GM12878 (cell line): ENCODE data around the gene NRXN3. TPM values are rescaled to one million over a fixed set of nuclear protein-coding genes. Genes with fewer than 3 reads are reported as not detected.

ENCODE experiments used
- ATAC-seq: fragments of 200-7000 bp; cut with Tn5 transposase; 3 replicates; pipeline ENCODE4 v1.9.1; 2020; ENCODE audit warnings: mild to moderate bottlenecking, moderate library complexity
- BruUV-seq: library from RNA; stranded (reverse); fragments of 400-500 nt; replicated peaks from 2 replicates; lab custom pipeline; 2021; lab: Mats Ljungman, UMichigan
- CTCF ChIA-PET: fragments of 300-600 bp; sonication (Branson Sonifier 250); formaldehyde crosslinking; extraction: SDS; loops from one replicate; lab custom pipeline; 2021; ENCODE audit warnings: inconsistent platforms; lab: Yijun Ruan, JAX
- POLR2A ChIA-PET: fragments of 350-600 bp; formaldehyde crosslinking; extraction: SDS; loops from one replicate; lab custom pipeline; 2021; ENCODE audit warnings: inconsistent platforms; lab: Charles Lee
- RAD21 ChIA-PET: fragments of 300-600 bp; sonication (Branson Sonifier 250); formaldehyde crosslinking; loops from one replicate; lab custom pipeline; 2023; ENCODE audit warnings: antibody characterized with exemption; ENCODE audit not compliant: unreplicated experiment; lab: Charles Lee
- SMC1A ChIA-PET: fragments of 300-600 bp; sonication (Branson Sonifier 250); formaldehyde crosslinking; loops from one replicate; lab custom pipeline; 2023; ENCODE audit not compliant: unreplicated experiment, uncharacterized antibody; lab: Charles Lee
- DNase-seq: peaks from one replicate; pipeline ENCODE4 v3.0.0-alpha.2; 2011; ENCODE audit warnings: low read depth, low spot score
- FAIRE-seq: peaks from 3 replicates; lab custom pipeline; 2011; peaks lifted over from hg19 to GRCh38; lab: Jason Lieb, UNC
- H2AFZ ChIP-seq: 2 replicates; pipeline ENCODE4 v1.6.0; 2011; ENCODE audit warnings: low read depth, low read length, control low read depth; ENCODE audit not compliant: control insufficient read depth
- H3K27ac ChIP-seq: 2 replicates; pipeline ENCODE4 v1.5.1; 2011; ENCODE audit warnings: control low read depth; ENCODE audit not compliant: control insufficient read depth, insufficient read depth
- H3K27me3 ChIP-seq, 2 experiments: replicated peaks in 1 of 2; 2 replicates each; pipeline versions ENCODE4 v1.6.0 to v1.6.1; 2011; ENCODE audit warnings: low read length in 1 of 2; ENCODE audit not compliant: control insufficient read depth in 2 of 2, insufficient read depth in 2 of 2
- H3K36me3 ChIP-seq, 2 experiments: 2 replicates each; pipeline ENCODE4 v1.5.1; 2011; ENCODE audit warnings: low read length in 1 of 2; ENCODE audit not compliant: control insufficient read depth in 2 of 2, insufficient read depth in 2 of 2
- H3K4me1 ChIP-seq: 2 replicates; pipeline ENCODE4 v1.6.1; 2011; ENCODE audit warnings: mild to moderate bottlenecking, low read length, moderate library complexity, mixed read lengths; ENCODE audit not compliant: control insufficient read depth, insufficient read depth
- H3K4me2 ChIP-seq: 2 replicates; pipeline ENCODE4 v1.6.0; 2011; ENCODE audit warnings: control low read depth; ENCODE audit not compliant: control insufficient read depth, insufficient read depth
- H3K4me3 ChIP-seq: fragments of 200-600 bp; sonication (generic); 2 replicates; pipeline ENCODE4 v1.5.1; 2016
- H3K79me2 ChIP-seq: 2 replicates; pipeline ENCODE4 v1.6.0; 2011; ENCODE audit warnings: low read length; ENCODE audit not compliant: control insufficient read depth, insufficient read depth
- H3K9ac ChIP-seq: 2 replicates; pipeline ENCODE4 v1.8.0; 2011; ENCODE audit warnings: low read length, control low read depth, mixed read lengths; ENCODE audit not compliant: control insufficient read depth, insufficient read depth
- H3K9me3 ChIP-seq: replicated peaks from 3 replicates; pipeline ENCODE4 v1.5.1; 2011; ENCODE audit warnings: mild to moderate bottlenecking, low read length; ENCODE audit not compliant: control insufficient read depth, insufficient read depth
- H4K20me1 ChIP-seq: 2 replicates; pipeline ENCODE4 v1.6.0; 2011; ENCODE audit not compliant: control insufficient read depth, insufficient read depth
- CBX3 ChIP-seq: fragments of 200-600 bp; sonication (generic); IDR thresholded peaks from 2 replicates; pipeline ENCODE4 v1.6.1; 2016; ENCODE audit warnings: low read depth, borderline replicate concordance
- CHD2 ChIP-seq: IDR thresholded peaks from 2 replicates; pipeline ENCODE4 v1.6.1; 2011; ENCODE audit warnings: low read depth, low read length, improper control_type of control experiment, borderline replicate concordance
- ETV6 ChIP-seq, 2 experiments: fragments of 450-650 bp in 1 of 2; IDR thresholded peaks in 1 of 2; conservative IDR thresholded peaks in 1 of 2; 2 replicates each; pipeline ENCODE4 v1.6.1; 2014; ENCODE audit warnings: antibody characterized with exemption in 1 of 2, borderline replicate concordance in 1 of 2, low read depth in 1 of 2, mild to moderate bottlenecking in 1 of 2, moderate library complexity in 1 of 2
- EZH2 ChIP-seq: IDR thresholded peaks from 2 replicates; pipeline ENCODE4 v1.6.1; 2012; ENCODE audit warnings: low read depth, mild to moderate bottlenecking, control low read depth, inconsistent platforms, low read length, borderline replicate concordance; ENCODE audit not compliant: control insufficient read depth
- HDAC2 ChIP-seq: fragments of 200-600 bp; sonication (generic); IDR thresholded peaks from 2 replicates; pipeline ENCODE4 v1.6.1; 2017
- IKZF1 ChIP-seq: fragments of 450-650 bp; conservative IDR thresholded peaks from 2 replicates; pipeline ENCODE4 v1.6.1; 2017; ENCODE audit warnings: antibody characterized with exemption, mild to moderate bottlenecking
- IRF4 ChIP-seq: IDR thresholded peaks from 2 replicates; pipeline ENCODE4 v1.6.1; 2011; ENCODE audit warnings: low read depth, low read length
- KLF5 ChIP-seq: fragments of 450-650 bp; IDR thresholded peaks from 2 replicates; pipeline ENCODE4 v1.6.1; 2014; ENCODE audit warnings: mild to moderate bottlenecking; ENCODE audit not compliant: partially characterized antibody
- MEF2A ChIP-seq: IDR thresholded peaks from 2 replicates; pipeline ENCODE4 v1.6.1; 2011; ENCODE audit warnings: low read depth, mild to moderate bottlenecking, low read length, moderate library complexity; ENCODE audit not compliant: insufficient read depth
- MYB ChIP-seq: fragments of 150-350 bp; IDR thresholded peaks from 2 replicates; pipeline ENCODE4 v1.6.1; 2014; ENCODE audit warnings: mild to moderate bottlenecking, low read depth, low read length, borderline replicate concordance
- NFYA ChIP-seq: IDR thresholded peaks from 2 replicates; pipeline ENCODE4 v1.6.1; 2011; ENCODE audit warnings: low read depth, mild to moderate bottlenecking, low read length, improper control_type of control experiment, borderline replicate concordance
- SMAD1 ChIP-seq: fragments of 450-650 bp; IDR thresholded peaks from 2 replicates; pipeline ENCODE4 v1.6.1; 2018; ENCODE audit warnings: mild to moderate bottlenecking, low read depth; ENCODE audit not compliant: partially characterized antibody
- SMAD5 ChIP-seq: IDR thresholded peaks from 2 replicates; pipeline ENCODE4 v1.6.1; 2016; ENCODE audit warnings: antibody characterized with exemption, low read depth
- TAF1 ChIP-seq: IDR thresholded peaks from 2 replicates; pipeline ENCODE4 v1.6.1; 2011; ENCODE audit warnings: mild to moderate bottlenecking, low read depth, low read length, borderline replicate concordance
- ZNF622 ChIP-seq: fragments of 450-650 bp; IDR thresholded peaks from 2 replicates; pipeline ENCODE4 v1.6.1; 2017; ENCODE audit warnings: mild to moderate bottlenecking, inconsistent platforms
- WGBS: methylation state at CpG from one replicate; pipeline ENCODE4 v1.1.6; 2016; ENCODE audit warnings: low lambda C conversion rate; ENCODE audit not compliant: insufficient replicate concordance, insufficient coverage; ENCODE audit errors: missing lambda C conversion rate; 5-methylcytosine and 5-hydroxymethylcytosine counted together
- in situ Hi-C: fragments of 300-500 bp; cut with MboI; formaldehyde crosslinking; loops from 9 replicates; pipeline ENCODE4 v1.14.3; 2018; ENCODE audit warnings: mixed read lengths
- intact Hi-C: fragments of 100-400 bp; cut with micrococcal nuclease; formaldehyde crosslinking; loops from one replicate; pipeline ENCODE4 v1.14.2; 2022; ENCODE audit not compliant: unreplicated experiment
- polyA plus RNA-seq, 11 experiments: library from polyadenylated mRNA; depleted of rRNA in 4 of 11; unstranded in 6 of 11; stranded (reverse) in 5 of 11; fragments of >200 nt; fragmentation: Nextera tagmentation in 4 of 11; fragmentation: Illumina TruSeq in 1 of 11; extraction: Ambion mirVana in 4 of 11; extraction: Trizol in 1 of 11; gene quantifications; 1 replicate in 1 of 11; 2 replicates in 10 of 11; pipeline versions ENCODE4 v1.2.1 to v1.2.3, GENCODE V29; 2011 to 2016; ENCODE audit warnings: inconsistent platforms in 2 of 11, missing spikeins in 2 of 11, low read depth in 1 of 11
- total RNA-seq, 4 experiments: library from RNA; depleted of rRNA in 3 of 4; stranded (reverse); fragments of >200 nt in 3 of 4; fragmentation: Illumina TruSeq in 1 of 4; extraction: Trizol in 1 of 4; gene quantifications; 2 replicates each; pipeline versions ENCODE4 v1.2.1 to v1.2.3, GENCODE V29; 2013 to 2021
- TF ChIP-seq, protein P1 (sequence below): fragments of 450-650 bp; IDR thresholded peaks from 2 replicates; pipeline ENCODE4 v1.6.1; 2016; ENCODE audit warnings: mild to moderate bottlenecking, moderate library complexity, borderline replicate concordance
- TF ChIP-seq, protein P2 (sequence below): fragments of 450-650 bp; IDR thresholded peaks from 2 replicates; pipeline ENCODE4 v1.6.1; 2018; ENCODE audit warnings: borderline replicate concordance, mild to moderate bottlenecking; ENCODE audit not compliant: partially characterized antibody

The NRXN3 gene
- total and polyA plus RNA-seq, 10 of the 15 experiments (the other 5 are each of a cell fraction or from before 2014, with no cell fraction given) = 0.52 to 3.3 (median 1.4) TPM

DNA sequence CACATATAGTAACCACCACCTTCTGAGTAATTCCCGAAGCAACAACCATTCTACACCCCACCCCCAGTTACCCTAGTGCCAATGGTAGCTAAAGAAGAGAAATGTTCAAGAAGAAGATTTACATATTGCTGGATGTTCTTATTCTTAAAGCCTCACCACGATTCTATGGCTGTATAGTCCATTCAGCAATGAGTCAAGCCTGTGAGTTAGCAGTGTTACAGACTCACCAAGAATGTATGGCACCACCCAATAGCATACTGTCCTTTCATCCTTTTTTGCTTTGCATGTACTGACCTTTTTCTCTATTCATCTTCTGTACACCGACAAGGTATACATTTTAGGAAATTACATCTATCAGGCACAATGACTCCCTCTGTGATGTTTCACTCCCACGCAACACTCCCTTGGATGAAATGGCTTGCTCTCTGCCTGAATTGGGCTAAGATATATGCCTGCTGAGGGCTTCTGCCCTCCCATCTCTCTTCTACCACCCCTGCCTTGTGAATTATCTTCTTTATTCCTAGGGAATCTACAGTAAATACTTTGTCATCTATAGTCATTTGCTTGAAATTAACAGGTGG is 1095.3 kb downstream of the NRXN3 start:
- ChIA-PET CTCF (no interaction called here), POLR2A (no interaction called here), RAD21 (no interaction called here)
- Histone ChIP-seq H3K4me1 (no peaks in the 10 kb centered on the region), H3K79me2 (no peaks in the 10 kb centered on the region), H2AFZ (no peak overlapping the region), H3K4me3 (no peak overlapping the region), H4K20me1 (no peaks in the 10 kb centered on the region)
- no peak for DNase-seq
- intact Hi-C loops = no loop called here
- no peak for ATAC-seq
- FAIRE-seq = no peak
- TF ChIP-seq KLF5 (no peak), NFYA (no peak), IRF4 (no peak), MYB (no peak), SMAD5 (no peak), ETV6 (conservative IDR thresholded peaks at IDR 0.05 in 1 of 2, IDR thresholded peaks at IDR 0.05 in 1 of 2; ENCODE audit: borderline replicate concordance in 1 of 2, low read depth in 1 of 2) (no peak), MEF2A (no peak), TAF1 (no peak), HDAC2 (no peak), CBX3 (no peak), ZNF622 (no peak), SMAD1 (no peak), EZH2 (no peak), CHD2 (no peak), IKZF1 (no peak)
- TF ChIP-seq, protein P1, sequence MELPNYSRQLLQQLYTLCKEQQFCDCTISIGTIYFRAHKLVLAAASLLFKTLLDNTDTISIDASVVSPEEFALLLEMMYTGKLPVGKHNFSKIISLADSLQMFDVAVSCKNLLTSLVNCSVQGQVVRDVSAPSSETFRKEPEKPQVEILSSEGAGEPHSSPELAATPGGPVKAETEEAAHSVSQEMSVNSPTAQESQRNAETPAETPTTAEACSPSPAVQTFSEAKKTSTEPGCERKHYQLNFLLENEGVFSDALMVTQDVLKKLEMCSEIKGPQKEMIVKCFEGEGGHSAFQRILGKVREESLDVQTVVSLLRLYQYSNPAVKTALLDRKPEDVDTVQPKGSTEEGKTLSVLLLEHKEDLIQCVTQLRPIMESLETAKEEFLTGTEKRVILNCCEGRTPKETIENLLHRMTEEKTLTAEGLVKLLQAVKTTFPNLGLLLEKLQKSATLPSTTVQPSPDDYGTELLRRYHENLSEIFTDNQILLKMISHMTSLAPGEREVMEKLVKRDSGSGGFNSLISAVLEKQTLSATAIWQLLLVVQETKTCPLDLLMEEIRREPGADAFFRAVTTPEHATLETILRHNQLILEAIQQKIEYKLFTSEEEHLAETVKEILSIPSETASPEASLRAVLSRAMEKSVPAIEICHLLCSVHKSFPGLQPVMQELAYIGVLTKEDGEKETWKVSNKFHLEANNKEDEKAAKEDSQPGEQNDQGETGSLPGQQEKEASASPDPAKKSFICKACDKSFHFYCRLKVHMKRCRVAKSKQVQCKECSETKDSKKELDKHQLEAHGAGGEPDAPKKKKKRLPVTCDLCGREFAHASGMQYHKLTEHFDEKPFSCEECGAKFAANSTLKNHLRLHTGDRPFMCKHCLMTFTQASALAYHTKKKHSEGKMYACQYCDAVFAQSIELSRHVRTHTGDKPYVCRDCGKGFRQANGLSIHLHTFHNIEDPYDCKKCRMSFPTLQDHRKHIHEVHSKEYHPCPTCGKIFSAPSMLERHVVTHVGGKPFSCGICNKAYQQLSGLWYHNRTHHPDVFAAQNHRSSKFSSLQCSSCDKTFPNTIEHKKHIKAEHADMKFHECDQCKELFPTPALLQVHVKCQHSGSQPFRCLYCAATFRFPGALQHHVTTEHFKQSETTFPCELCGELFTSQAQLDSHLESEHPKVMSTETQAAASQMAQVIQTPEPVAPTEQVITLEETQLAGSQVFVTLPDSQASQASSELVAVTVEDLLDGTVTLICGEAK = no peak
- TF ChIP-seq, protein P2, sequence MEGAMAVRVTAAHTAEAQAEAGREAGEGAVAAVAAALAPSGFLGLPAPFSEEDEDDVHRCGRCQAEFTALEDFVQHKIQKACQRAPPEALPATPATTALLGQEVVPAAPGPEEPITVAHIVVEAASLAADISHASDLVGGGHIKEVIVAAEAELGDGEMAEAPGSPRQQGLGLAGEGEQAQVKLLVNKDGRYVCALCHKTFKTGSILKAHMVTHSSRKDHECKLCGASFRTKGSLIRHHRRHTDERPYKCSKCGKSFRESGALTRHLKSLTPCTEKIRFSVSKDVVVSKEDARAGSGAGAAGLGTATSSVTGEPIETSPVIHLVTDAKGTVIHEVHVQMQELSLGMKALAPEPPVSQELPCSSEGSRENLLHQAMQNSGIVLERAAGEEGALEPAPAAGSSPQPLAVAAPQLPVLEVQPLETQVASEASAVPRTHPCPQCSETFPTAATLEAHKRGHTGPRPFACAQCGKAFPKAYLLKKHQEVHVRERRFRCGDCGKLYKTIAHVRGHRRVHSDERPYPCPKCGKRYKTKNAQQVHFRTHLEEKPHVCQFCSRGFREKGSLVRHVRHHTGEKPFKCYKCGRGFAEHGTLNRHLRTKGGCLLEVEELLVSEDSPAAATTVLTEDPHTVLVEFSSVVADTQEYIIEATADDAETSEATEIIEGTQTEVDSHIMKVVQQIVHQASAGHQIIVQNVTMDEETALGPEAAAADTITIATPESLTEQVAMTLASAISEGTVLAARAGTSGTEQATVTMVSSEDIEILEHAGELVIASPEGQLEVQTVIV = no peak
- TF ChIP-seq, all 136 proteins: peak for 0
- H3K27ac ChIP-seq = no peak overlapping the region
- H3K36me3 ChIP-seq = no peaks in the 10 kb centered on the region
- no peaks in the 10 kb centered on the region for H3K9me3 ChIP-seq
- 32% methylated on average over 4 of the region's 4 CpGs for whole genome bisulfite sequencing
- no peak overlapping the region for H3K4me2 ChIP-seq
- BruUV-seq = no TSS peak
- in situ Hi-C loops = no loop called here
- H3K27me3 ChIP-seq = no peaks in the 10 kb centered on the region
- H3K9ac ChIP-seq = no peak overlapping the region
- SMC1A ChIA-PET = no interaction called here
